HG03571 (cell line): ENCODE results near the gene HPD.
A peak's percentile ranks its signal among the peaks of the same experiment; 100 is the strongest.

ENCODE experiments used
- ATAC-seq: cut with Tn5 transposase; IDR thresholded peaks from one replicate; pipeline ENCODE4 v1.9.1; 2021; ENCODE audit not compliant: unreplicated experiment

The HPD gene

GRCh38 chr12:121811434-121812319 lies 47.0 kb downstream of the HPD start:
- ATAC-seq: peak; percentile 67

GRCh38 chr12:121810833-121811433 lies 47.7 kb downstream of the HPD start:
- ATAC-seq: no peak

- ATAC-seq: no peak
These were observed 48.3 kb downstream of the HPD start for GRCh38 chr12:121810234-121810817.

GRCh38 chr12:121809712-121810116 lies 48.9 kb downstream of the HPD start:
- ATAC-seq: no peak

- no peak for ATAC-seq
These were observed 50.0 kb downstream of the HPD start for GRCh38 chr12:121808623-121809022.

- no peak for ATAC-seq
These were observed 50.9 kb downstream of the HPD start for GRCh38 chr12:121807642-121808347.

GRCh38 chr12:121806546-121807423 lies 51.9 kb downstream of the HPD start:
- ATAC-seq: no peak

GRCh38 chr12:121806009-121806545 lies 52.6 kb downstream of the HPD start:
- ATAC-seq: no peak

- no peak for ATAC-seq
These were observed 53.3 kb downstream of the HPD start for GRCh38 chr12:121805171-121806008.

GRCh38 chr12:121804417-121805111 lies 54.1 kb downstream of the HPD start:
- no peak for ATAC-seq

GRCh38 chr12:121803861-121804416 lies 54.7 kb downstream of the HPD start, which contains the start of gene SETD1B:
Gene SETD1B (plus strand): TSS chr12:121804009. CDS start chr12:121804738, 729 bp downstream.
- ATAC-seq: no peak

GRCh38 chr12:121802843-121803698 lies 55.6 kb downstream of the HPD start:
- peak; percentile 34 for ATAC-seq

GRCh38 chr12:121802485-121802842 lies 56.2 kb downstream of the HPD start:
- no peak for ATAC-seq

- no peak for ATAC-seq
These were observed 56.8 kb downstream of the HPD start for GRCh38 chr12:121801595-121802484.

GRCh38 chr12:121800694-121801594 lies 57.7 kb downstream of the HPD start:
- ATAC-seq: no peak
